ENCODE measurements around the gene SERAC1. TPM values are rescaled to one million over a fixed set of nuclear protein-coding genes. Genes with fewer than 3 reads are reported as not detected.

SERAC1 gene
- total RNA-seq, 3 donors from 2014 or later (not counting 1 experiment from before 2014, with no cell fraction given) = 2.1 to 3.0 (median 2.3) TPM

DNA sequence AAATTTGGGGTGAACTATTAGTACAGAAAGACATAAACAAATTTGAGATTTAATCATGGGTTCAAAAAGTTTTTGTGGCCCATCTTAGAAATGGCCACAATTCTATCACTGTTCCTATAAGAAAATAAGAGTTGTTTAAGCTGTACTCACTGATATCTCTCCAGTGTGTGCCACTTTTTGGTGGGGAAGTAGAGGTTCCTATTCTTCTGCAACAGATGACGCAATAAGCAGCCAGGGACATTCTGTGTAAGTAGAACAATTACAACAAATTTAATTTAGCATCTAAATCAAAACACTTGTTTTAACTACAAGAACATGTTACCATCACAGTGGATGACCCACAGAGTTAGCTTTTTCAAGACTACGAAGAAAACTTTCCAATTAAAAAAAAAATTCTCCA, 9.9 kb downstream of the SERAC1 start:
- WGBS (ENCODE audit: insufficient coverage) = 90% methylated on average over 1 of the region's 2 CpGs
- no peak overlapping the region for H3K4me3 Mint-ChIP-seq
- Histone ChIP-seq H3K27ac (ENCODE audit: low read length) (no peak overlapping the region), H3K9me3 (ENCODE audit: control insufficient read depth, insufficient read depth, low read length) (no peaks in the 10 kb centered on the region), H3K27me3 (ENCODE audit: control insufficient read depth, insufficient read depth, low read length) (no peaks in the 10 kb centered on the region), H3K4me1 (ENCODE audit: control insufficient read depth, insufficient read depth, low read length) (no peaks in the 10 kb centered on the region), H3K36me3 (ENCODE audit: control insufficient read depth, insufficient read depth, low read length) (no peaks in the 10 kb centered on the region), H3K4me3 (ENCODE audit: low read length) (no peak overlapping the region)
- no peak for DNase-seq
- H3K36me3 Mint-ChIP-seq = no peaks in the 10 kb centered on the region
- ATAC-seq = no peak
- no peaks in the 10 kb centered on the region for H3K4me1 Mint-ChIP-seq
- TF ChIP-seq, protein P1, sequence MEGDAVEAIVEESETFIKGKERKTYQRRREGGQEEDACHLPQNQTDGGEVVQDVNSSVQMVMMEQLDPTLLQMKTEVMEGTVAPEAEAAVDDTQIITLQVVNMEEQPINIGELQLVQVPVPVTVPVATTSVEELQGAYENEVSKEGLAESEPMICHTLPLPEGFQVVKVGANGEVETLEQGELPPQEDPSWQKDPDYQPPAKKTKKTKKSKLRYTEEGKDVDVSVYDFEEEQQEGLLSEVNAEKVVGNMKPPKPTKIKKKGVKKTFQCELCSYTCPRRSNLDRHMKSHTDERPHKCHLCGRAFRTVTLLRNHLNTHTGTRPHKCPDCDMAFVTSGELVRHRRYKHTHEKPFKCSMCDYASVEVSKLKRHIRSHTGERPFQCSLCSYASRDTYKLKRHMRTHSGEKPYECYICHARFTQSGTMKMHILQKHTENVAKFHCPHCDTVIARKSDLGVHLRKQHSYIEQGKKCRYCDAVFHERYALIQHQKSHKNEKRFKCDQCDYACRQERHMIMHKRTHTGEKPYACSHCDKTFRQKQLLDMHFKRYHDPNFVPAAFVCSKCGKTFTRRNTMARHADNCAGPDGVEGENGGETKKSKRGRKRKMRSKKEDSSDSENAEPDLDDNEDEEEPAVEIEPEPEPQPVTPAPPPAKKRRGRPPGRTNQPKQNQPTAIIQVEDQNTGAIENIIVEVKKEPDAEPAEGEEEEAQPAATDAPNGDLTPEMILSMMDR (IDR thresholded peaks at IDR 0.05) = no peak
- H3K27me3 Mint-ChIP-seq (ENCODE audit: low read depth in 2 of 2) = no peaks in the 10 kb centered on the region
- H3K27ac Mint-ChIP-seq = no peak overlapping the region
- intact Hi-C loops (cut with micrococcal nuclease) = no loop called here
- H3K9me3 Mint-ChIP-seq = no peaks in the 10 kb centered on the region

DNA sequence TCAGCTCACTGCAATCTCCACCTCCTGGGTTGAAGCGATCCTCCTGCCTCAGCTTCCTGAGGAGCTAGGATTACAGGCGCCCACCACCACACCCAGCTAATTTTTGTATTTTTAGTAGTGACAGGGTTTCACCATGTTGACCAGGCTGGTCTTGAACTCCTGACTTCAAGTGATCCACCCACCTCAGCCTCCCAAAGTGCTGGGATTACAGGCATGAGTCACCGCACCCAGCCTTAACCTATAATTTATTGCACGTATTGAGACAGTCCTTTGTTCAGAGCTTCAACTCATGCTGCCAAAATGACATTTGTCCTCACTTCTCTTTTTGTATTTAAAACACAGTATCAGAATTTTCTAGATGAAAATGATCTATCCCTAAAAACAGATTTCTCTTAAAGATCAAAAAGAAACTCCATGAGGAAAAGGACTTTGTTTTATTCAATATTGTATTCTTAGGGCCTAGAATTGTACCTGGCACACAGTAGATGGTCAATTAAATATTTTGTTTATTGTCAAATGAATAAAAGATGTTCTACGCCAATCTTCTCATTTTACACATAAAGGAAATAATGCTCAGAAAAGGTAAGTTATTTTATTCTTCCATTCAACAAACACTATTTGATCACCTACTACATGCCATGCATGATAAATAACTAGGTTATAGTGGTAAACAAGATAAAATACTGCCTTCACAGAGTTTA, 10.8 kb downstream of the SERAC1 start:
- no peak for ATAC-seq
- no peak for DNase-seq
- WGBS (ENCODE audit: insufficient coverage) = 97% methylated on average over 2 of the region's 5 CpGs
- no peak overlapping the region for H3K27ac Mint-ChIP-seq
- Histone ChIP-seq H3K9me3 (ENCODE audit: control insufficient read depth, insufficient read depth, low read length) (no peaks in the 10 kb centered on the region), H3K36me3 (ENCODE audit: control insufficient read depth, insufficient read depth, low read length) (no peaks in the 10 kb centered on the region), H3K27me3 (ENCODE audit: control insufficient read depth, insufficient read depth, low read length) (no peaks in the 10 kb centered on the region), H3K27ac (ENCODE audit: low read length) (no peak overlapping the region), H3K4me3 (ENCODE audit: low read length) (no peak overlapping the region), H3K4me1 (ENCODE audit: control insufficient read depth, insufficient read depth, low read length) (no peaks in the 10 kb centered on the region)
- H3K9me3 Mint-ChIP-seq = no peaks in the 10 kb centered on the region
- H3K4me3 Mint-ChIP-seq = no peak overlapping the region
- H3K36me3 Mint-ChIP-seq = no peaks in the 10 kb centered on the region
- H3K4me1 Mint-ChIP-seq = no peaks in the 10 kb centered on the region
- intact Hi-C loops (cut with micrococcal nuclease) = no loop called here
- no peaks in the 10 kb centered on the region for H3K27me3 Mint-ChIP-seq (ENCODE audit: low read depth in 2 of 2)
- TF ChIP-seq, protein P1 (IDR thresholded peaks at IDR 0.05) = no peak

DNA sequence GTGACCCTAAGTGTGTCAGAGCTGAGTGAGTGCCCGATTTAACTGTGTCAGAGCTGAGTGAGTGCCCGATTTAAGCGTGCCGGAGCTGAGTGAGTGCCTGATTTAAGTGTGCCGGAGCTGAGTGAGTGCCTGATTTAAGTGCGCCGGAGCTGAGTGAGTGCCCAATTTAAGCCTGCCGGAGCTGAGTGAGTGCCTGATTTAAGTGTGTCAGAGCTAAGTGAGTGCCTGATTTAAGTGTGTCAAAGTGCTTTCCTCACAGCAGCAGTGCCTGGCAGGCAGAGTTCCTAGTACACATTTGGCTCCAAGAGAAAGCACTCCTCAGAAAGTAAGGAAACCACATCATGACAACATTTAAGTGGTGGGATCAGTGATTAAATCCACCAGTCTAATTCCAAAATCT, 13.2 kb downstream of the SERAC1 start:
- Histone ChIP-seq H3K36me3 (ENCODE audit: control insufficient read depth, insufficient read depth, low read length) (peaks cover 4% of the 10 kb centered on the region), H3K27ac (ENCODE audit: low read length) (no peak overlapping the region), H3K27me3 (ENCODE audit: control insufficient read depth, insufficient read depth, low read length) (no peaks in the 10 kb centered on the region), H3K4me3 (ENCODE audit: low read length) (no peak overlapping the region), H3K4me1 (ENCODE audit: control insufficient read depth, insufficient read depth, low read length) (no peaks in the 10 kb centered on the region), H3K9me3 (ENCODE audit: control insufficient read depth, insufficient read depth, low read length) (no peaks in the 10 kb centered on the region)
- TF ChIP-seq, protein P1 (IDR thresholded peaks at IDR 0.05) = no peak
- Mint-ChIP-seq H3K4me1 (no peaks in the 10 kb centered on the region), H3K36me3 (no peaks in the 10 kb centered on the region), H3K27ac (no peak overlapping the region), H3K27me3 (ENCODE audit: low read depth in 2 of 2) (no peaks in the 10 kb centered on the region), H3K9me3 (no peaks in the 10 kb centered on the region), H3K4me3 (no peak overlapping the region)
- intact Hi-C loops (cut with micrococcal nuclease) = no loop called here
- DNase-seq (no peak), ATAC-seq (no peak)
- 92% methylated on average over 8 of the region's 8 CpGs for WGBS (ENCODE audit: insufficient coverage)

DNA sequence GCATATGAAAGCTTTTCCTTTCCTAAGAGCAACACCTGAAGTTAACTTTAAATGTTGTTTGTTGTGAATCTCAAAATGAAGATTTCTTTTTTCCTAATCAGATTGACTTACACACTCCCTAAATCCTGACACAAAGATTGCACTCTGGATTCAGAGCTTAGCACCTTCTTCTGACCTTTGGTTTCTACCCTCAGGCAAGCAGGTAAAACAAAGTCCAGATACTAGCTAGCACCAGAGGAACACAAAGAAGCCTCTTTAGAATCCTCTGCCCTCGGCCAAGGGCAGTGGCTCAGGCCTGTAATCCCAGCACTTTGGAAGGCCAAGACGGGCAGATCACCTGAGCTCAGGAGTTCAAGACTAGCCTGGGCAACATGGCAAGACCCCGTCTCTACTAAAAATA, 14.5 kb downstream of the SERAC1 start:
- H3K4me3 Mint-ChIP-seq = no peak overlapping the region
- WGBS (ENCODE audit: insufficient coverage) = 96% methylated on average over 2 of the region's 3 CpGs
- no peaks in the 10 kb centered on the region for H3K27me3 Mint-ChIP-seq (ENCODE audit: low read depth in 2 of 2)
- H3K4me1 Mint-ChIP-seq = no peaks in the 10 kb centered on the region
- H3K4me1 ChIP-seq (ENCODE audit: control insufficient read depth, insufficient read depth, low read length) = no peaks in the 10 kb centered on the region
- intact Hi-C loops (cut with micrococcal nuclease) = no loop called here
- DNase-seq (no peak), ATAC-seq (no peak)
- no peak overlapping the region for H3K27ac Mint-ChIP-seq
- no peak overlapping the region for H3K27ac ChIP-seq (ENCODE audit: low read length)
- H3K27me3 ChIP-seq (ENCODE audit: control insufficient read depth, insufficient read depth, low read length) = no peaks in the 10 kb centered on the region
- H3K36me3 ChIP-seq (ENCODE audit: control insufficient read depth, insufficient read depth, low read length) = peaks cover 6% of the 10 kb centered on the region
- H3K36me3 Mint-ChIP-seq = no peaks in the 10 kb centered on the region
- no peak overlapping the region for H3K4me3 ChIP-seq (ENCODE audit: low read length)
- H3K9me3 ChIP-seq (ENCODE audit: control insufficient read depth, insufficient read depth, low read length) = no peaks in the 10 kb centered on the region
- TF ChIP-seq, protein P1 (IDR thresholded peaks at IDR 0.05) = no peak
- no peaks in the 10 kb centered on the region for H3K9me3 Mint-ChIP-seq
